ENCODE data around the gene DLGAP1. TPM values are rescaled to one million over a fixed set of nuclear protein-coding genes. Genes with fewer than 3 reads are reported as not detected.
"Not testable (repeated sequence)": the region's sequence is repeated elsewhere in the genome, so short reads cannot be mapped to it uniquely, and the experiment has no call there.

The DLGAP1 gene
- 57.1 TPM for total RNA-seq

GRCh38 chr18:4455113-4455811, at the start of gene DLGAP1:
Gene DLGAP1 (minus strand): TSS chr18:4455307.
- peak; percentile 45 to 73 for DNase-seq (ENCODE audit: low spot score in 2 of 2)
- FAIRE-seq: no peak

- not testable (repeated sequence) for FAIRE-seq; DNase-seq (ENCODE audit: low spot score in 2 of 2)
Observed at GRCh38 chr18:4494703-4495284, 39.7 kb upstream of the DLGAP1 start.

GRCh38 chr18:4468511-4468910, 13.4 kb upstream of the DLGAP1 start:
- FAIRE-seq (no peak), DNase-seq (ENCODE audit: low spot score in 2 of 2) (no peak)

GRCh38 chr18:4454537-4455112, 482 bp downstream of the DLGAP1 start:
- FAIRE-seq (no peak), DNase-seq (ENCODE audit: low spot score in 2 of 2) (no peak)

GRCh38 chr18:4453874-4454536, 1.1 kb downstream of the DLGAP1 start:
- DNase-seq (ENCODE audit: low spot score in 2 of 2): no peak

GRCh38 chr18:4453567-4453873, 1.6 kb downstream of the DLGAP1 start:
- FAIRE-seq: no peak

More at GRCh38 chr18:4453874-4454536, 1.1 kb downstream of the DLGAP1 start:
- no peak for FAIRE-seq

GRCh38 chr18:4450065-4450658, 4.9 kb downstream of the DLGAP1 start:
- DNase-seq (ENCODE audit: low spot score in 2 of 2) (no peak), FAIRE-seq (no peak)

More at GRCh38 chr18:4453567-4453873, 1.6 kb downstream of the DLGAP1 start:
- no peak for DNase-seq (ENCODE audit: low spot score in 2 of 2)

- DNase-seq (ENCODE audit: low spot score in 2 of 2) (no peak), FAIRE-seq (no peak)
Observed at GRCh38 chr18:4445902-4446301, 9.2 kb downstream of the DLGAP1 start.

GRCh38 chr18:4444306-4444705, 10.8 kb downstream of the DLGAP1 start:
- no peak for DNase-seq (ENCODE audit: low spot score in 2 of 2)
- FAIRE-seq: no peak

GRCh38 chr18:4441098-4441497, 14.0 kb downstream of the DLGAP1 start:
- DNase-seq (ENCODE audit: low spot score in 2 of 2) (no peak), FAIRE-seq (no peak)

- FAIRE-seq (no peak), DNase-seq (ENCODE audit: low spot score in 2 of 2) (no peak)
Observed at GRCh38 chr18:4438938-4439337, 16.2 kb downstream of the DLGAP1 start.

GRCh38 chr18:4433717-4434116, 21.4 kb downstream of the DLGAP1 start:
- no peak for FAIRE-seq
- DNase-seq (ENCODE audit: low spot score in 2 of 2): no peak

GRCh38 chr18:4430836-4431235, 24.3 kb downstream of the DLGAP1 start:
- DNase-seq (ENCODE audit: low spot score in 2 of 2) (no peak), FAIRE-seq (no peak)

GRCh38 chr18:4417714-4418113, 37.4 kb downstream of the DLGAP1 start:
- DNase-seq (ENCODE audit: low spot score in 2 of 2) (no peak), FAIRE-seq (no peak)

- FAIRE-seq (peak; percentile 15), DNase-seq (ENCODE audit: low spot score in 2 of 2) (no peak)
Observed at GRCh38 chr18:4416976-4417375, 38.1 kb downstream of the DLGAP1 start.

- DNase-seq (ENCODE audit: low spot score in 2 of 2) (no peak), FAIRE-seq (no peak)
Observed at GRCh38 chr18:4412286-4412685, 42.8 kb downstream of the DLGAP1 start.

- FAIRE-seq (no peak), DNase-seq (ENCODE audit: low spot score in 2 of 2) (no peak)
Observed at GRCh38 chr18:4406856-4407255, 48.3 kb downstream of the DLGAP1 start.

GRCh38 chr18:4405965-4406364, 49.1 kb downstream of the DLGAP1 start:
- no peak for DNase-seq (ENCODE audit: low spot score in 2 of 2)
- FAIRE-seq: no peak

- no peak for DNase-seq (ENCODE audit: low spot score in 2 of 2)
- FAIRE-seq: no peak
Observed at GRCh38 chr18:4403836-4404235, 51.3 kb downstream of the DLGAP1 start.

- DNase-seq (ENCODE audit: low spot score in 2 of 2) (no peak), FAIRE-seq (no peak)
Observed at GRCh38 chr18:4400911-4401310, 54.2 kb downstream of the DLGAP1 start.

- no peak for FAIRE-seq
- no peak for DNase-seq (ENCODE audit: low spot score in 2 of 2)
Observed at GRCh38 chr18:4399929-4400328, 55.2 kb downstream of the DLGAP1 start.
